ENCODE measurements around the gene ATF6B.
"Not testable (repeated sequence)": the region's sequence is repeated elsewhere in the genome, so short reads cannot be mapped to it uniquely, and the experiment has no call there.

GRCh38 chr6:32100251-32100650 lies 27.8 kb downstream of the ATF6B start:
- TF ChIP-seq CTCF (IDR thresholded peaks at IDR 0.05; ENCODE audit: poor library complexity); EZH2 (IDR thresholded peaks at IDR 0.05; ENCODE audit: borderline replicate concordance); EZH2phosphoT487 (IDR thresholded peaks at IDR 0.05; ENCODE audit: low read depth, severe bottlenecking, unreplicated experiment): not testable (repeated sequence)
